Activated CD4-positive, CD25-positive, alpha-beta regulatory T cell treated with anti-CD3 and anti-CD28 coated beads, Interleukin-2, amount 50 U/mL, for 24 hours (primary cell): ENCODE data around the gene MMRN2.
A peak's percentile ranks its signal among the peaks of the same experiment; 100 is the strongest.
"Not testable (repeated sequence)": the region's sequence is repeated elsewhere in the genome, so short reads cannot be mapped to it uniquely, and the experiment has no call there.

Source experiments
- ATAC-seq, 2 donors: fragments of 150-1000 bp; cut with Tn5 transposase; one replicate each; pipeline ENCODE4 v1.10.0; 2021; ENCODE audit warnings: mild to moderate bottlenecking in 1 of 2, moderate library complexity in 1 of 2

The MMRN2 gene

GRCh38 chr10:86956848-86957448 is 467 bp downstream of the MMRN2 start:
- ATAC-seq, result no peak

- no peak for ATAC-seq
Measured at GRCh38 chr10:86956195-86956847, 1.1 kb downstream of the MMRN2 start.

- ATAC-seq, result no peak
Measured at GRCh38 chr10:86955501-86956194, 1.8 kb downstream of the MMRN2 start.

GRCh38 chr10:86954681-86955500 is 2.5 kb downstream of the MMRN2 start:
- ATAC-seq, result no peak

- ATAC-seq, result no peak
Measured at GRCh38 chr10:86953747-86954680, 3.4 kb downstream of the MMRN2 start.

- ATAC-seq, result not testable (repeated sequence)
Measured at GRCh38 chr10:86952697-86953096, 4.7 kb downstream of the MMRN2 start.

GRCh38 chr10:86952106-86952505 is 5.3 kb downstream of the MMRN2 start:
- ATAC-seq, result no peak

- ATAC-seq, result no peak
Measured at GRCh38 chr10:86951184-86951761, 6.1 kb downstream of the MMRN2 start.

- ATAC-seq, result no peak
Measured at GRCh38 chr10:86950349-86950748, 7.1 kb downstream of the MMRN2 start.

GRCh38 chr10:86947806-86948205 is 9.6 kb downstream of the MMRN2 start:
- not testable (repeated sequence) for ATAC-seq

- ATAC-seq, result no peak
Measured at GRCh38 chr10:86946213-86947155, 10.9 kb downstream of the MMRN2 start.

GRCh38 chr10:86945361-86946212 is 11.8 kb downstream of the MMRN2 start:
- no peak for ATAC-seq

GRCh38 chr10:86944907-86945306 is 12.5 kb downstream of the MMRN2 start:
- ATAC-seq, result no peak

- peak in 1 of 2 donors; percentile 25 for ATAC-seq
Measured at GRCh38 chr10:86944471-86944870, 12.9 kb downstream of the MMRN2 start.

GRCh38 chr10:86944031-86944419 is 13.4 kb downstream of the MMRN2 start:
- no peak for ATAC-seq

GRCh38 chr10:86943316-86944030 is 13.9 kb downstream of the MMRN2 start:
- no peak for ATAC-seq

- no peak for ATAC-seq
Measured at GRCh38 chr10:86942441-86943315, 14.7 kb downstream of the MMRN2 start.

- no peak for ATAC-seq
Measured at GRCh38 chr10:86941991-86942421, 15.4 kb downstream of the MMRN2 start.
